ENCODE results near the gene CINP. TPM values are rescaled to one million over a fixed set of nuclear protein-coding genes. Genes with fewer than 3 reads are reported as not detected.

The CINP gene
- total and polyA plus RNA-seq, 2 of the 13 experiments (the other 11 are each of a cell fraction or from before 2014, with no cell fraction given): 32.8 to 42.8 TPM

DNA sequence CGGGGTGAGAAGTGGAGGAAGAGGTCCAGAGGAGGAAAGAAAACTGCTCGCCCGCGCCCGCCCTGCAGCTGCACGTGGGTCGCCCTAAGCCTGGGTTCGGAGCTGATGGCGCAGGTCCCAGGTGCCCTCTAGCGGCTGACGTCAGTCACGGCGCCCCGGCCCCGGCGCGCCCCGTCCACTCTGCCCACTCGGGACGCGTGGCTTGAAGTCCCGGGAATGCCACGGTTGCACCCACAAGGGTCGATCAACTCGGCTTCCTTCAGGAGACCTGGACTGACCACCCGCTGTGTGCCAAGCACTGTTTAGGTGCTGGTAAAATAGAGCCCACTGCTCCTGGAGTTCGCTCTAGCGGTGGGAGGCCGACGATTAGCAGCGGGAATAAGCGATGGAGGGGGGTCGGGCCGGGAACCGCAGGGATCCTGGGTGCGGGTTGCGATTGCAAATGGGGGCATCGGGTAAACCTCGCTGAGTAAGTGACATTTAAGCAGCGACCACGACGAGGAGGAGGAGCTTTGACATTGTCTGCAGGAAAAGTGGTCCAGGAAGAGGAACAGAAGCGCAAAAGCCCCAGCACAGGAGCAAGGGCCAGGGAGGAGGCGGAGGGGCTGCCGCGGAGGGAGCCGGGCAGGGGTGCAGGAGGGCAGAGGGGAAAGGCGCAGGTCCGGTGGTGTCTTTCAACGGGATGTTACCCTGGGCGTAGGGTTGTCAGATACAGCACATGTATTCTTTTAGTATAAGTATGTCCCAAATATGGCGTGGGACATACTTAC is 48.3 kb downstream of the CINP start (continued):
- peak; percentile 47; the same call in 1 of the 2 replicates for TF ChIP-seq ZNF776 (CRISPR knock-in tag; IDR thresholded peaks at IDR 0.05)
- TF ChIP-seq GATA4 (IDR thresholded peaks at IDR 0.05; ENCODE audit: borderline replicate concordance, low read depth): no peak
- TF ChIP-seq SETDB1 (CRISPR knock-in tag; IDR thresholded peaks at IDR 0.05; ENCODE audit: borderline replicate concordance): no peak
- 0 out of 2 replicates have a peak, but pooled peaks have one; percentile 72 for TF ChIP-seq ZNF224 (CRISPR knock-in tag; IDR thresholded peaks at IDR 0.05)
- no peak for TF ChIP-seq ZNF790 (CRISPR knock-in tag; IDR thresholded peaks at IDR 0.05; ENCODE audit: borderline replicate concordance)
- TF ChIP-seq, protein P1, sequence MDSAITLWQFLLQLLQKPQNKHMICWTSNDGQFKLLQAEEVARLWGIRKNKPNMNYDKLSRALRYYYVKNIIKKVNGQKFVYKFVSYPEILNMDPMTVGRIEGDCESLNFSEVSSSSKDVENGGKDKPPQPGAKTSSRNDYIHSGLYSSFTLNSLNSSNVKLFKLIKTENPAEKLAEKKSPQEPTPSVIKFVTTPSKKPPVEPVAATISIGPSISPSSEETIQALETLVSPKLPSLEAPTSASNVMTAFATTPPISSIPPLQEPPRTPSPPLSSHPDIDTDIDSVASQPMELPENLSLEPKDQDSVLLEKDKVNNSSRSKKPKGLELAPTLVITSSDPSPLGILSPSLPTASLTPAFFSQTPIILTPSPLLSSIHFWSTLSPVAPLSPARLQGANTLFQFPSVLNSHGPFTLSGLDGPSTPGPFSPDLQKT (CRISPR knock-in tag; IDR thresholded peaks at IDR 0.05; ENCODE audit: borderline replicate concordance): no peak
- TF ChIP-seq, protein P2, sequence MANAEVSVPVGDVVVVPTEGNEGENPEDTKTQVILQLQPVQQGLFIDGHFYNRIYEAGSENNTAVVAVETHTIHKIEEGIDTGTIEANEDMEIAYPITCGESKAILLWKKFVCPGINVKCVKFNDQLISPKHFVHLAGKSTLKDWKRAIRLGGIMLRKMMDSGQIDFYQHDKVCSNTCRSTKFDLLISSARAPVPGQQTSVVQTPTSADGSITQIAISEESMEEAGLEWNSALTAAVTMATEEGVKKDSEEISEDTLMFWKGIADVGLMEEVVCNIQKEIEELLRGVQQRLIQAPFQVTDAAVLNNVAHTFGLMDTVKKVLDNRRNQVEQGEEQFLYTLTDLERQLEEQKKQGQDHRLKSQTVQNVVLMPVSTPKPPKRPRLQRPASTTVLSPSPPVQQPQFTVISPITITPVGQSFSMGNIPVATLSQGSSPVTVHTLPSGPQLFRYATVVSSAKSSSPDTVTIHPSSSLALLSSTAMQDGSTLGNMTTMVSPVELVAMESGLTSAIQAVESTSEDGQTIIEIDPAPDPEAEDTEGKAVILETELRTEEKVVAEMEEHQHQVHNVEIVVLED (CRISPR knock-in tag; IDR thresholded peaks at IDR 0.05; ENCODE audit: borderline replicate concordance): peak; percentile 65
- no peak for TF ChIP-seq EP300 (IDR thresholded peaks at IDR 0.05; ENCODE audit: low read depth in 2 of 2, low read length in 2 of 2)
- TF ChIP-seq EP300 (CRISPR knock-in tag; IDR thresholded peaks at IDR 0.05; ENCODE audit: borderline replicate concordance): no peak
- no peak for TF ChIP-seq MED8 (CRISPR knock-in tag; IDR thresholded peaks at IDR 0.05; ENCODE audit: insufficient replicate concordance)
- TF ChIP-seq BRD4 (CRISPR knock-in tag; IDR thresholded peaks at IDR 0.05): peak; percentile 81
- no peak for TF ChIP-seq WIZ (CRISPR knock-in tag; IDR thresholded peaks at IDR 0.05)
- TF ChIP-seq ZNF530 (CRISPR knock-in tag; IDR thresholded peaks at IDR 0.05; ENCODE audit: low read depth): no peak
- TF ChIP-seq ZSCAN21 (CRISPR knock-in tag; IDR thresholded peaks at IDR 0.05; ENCODE audit: borderline replicate concordance): 0 out of 2 replicates have a peak, but pooled peaks have one; percentile 47
- 0 out of 2 replicates have a peak, but pooled peaks have one; percentile 22 for TF ChIP-seq ZNF678 (CRISPR knock-in tag; IDR thresholded peaks at IDR 0.05)
- 0 out of 2 replicates have a peak, but pooled peaks have one; percentile 17 for TF ChIP-seq ZNF546 (CRISPR knock-in tag; conservative IDR thresholded peaks at IDR 0.05)
- TF ChIP-seq, protein P3, sequence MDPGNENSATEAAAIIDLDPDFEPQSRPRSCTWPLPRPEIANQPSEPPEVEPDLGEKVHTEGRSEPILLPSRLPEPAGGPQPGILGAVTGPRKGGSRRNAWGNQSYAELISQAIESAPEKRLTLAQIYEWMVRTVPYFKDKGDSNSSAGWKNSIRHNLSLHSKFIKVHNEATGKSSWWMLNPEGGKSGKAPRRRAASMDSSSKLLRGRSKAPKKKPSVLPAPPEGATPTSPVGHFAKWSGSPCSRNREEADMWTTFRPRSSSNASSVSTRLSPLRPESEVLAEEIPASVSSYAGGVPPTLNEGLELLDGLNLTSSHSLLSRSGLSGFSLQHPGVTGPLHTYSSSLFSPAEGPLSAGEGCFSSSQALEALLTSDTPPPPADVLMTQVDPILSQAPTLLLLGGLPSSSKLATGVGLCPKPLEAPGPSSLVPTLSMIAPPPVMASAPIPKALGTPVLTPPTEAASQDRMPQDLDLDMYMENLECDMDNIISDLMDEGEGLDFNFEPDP (CRISPR knock-in tag; conservative IDR thresholded peaks at IDR 0.05): no peak
- no peak for TF ChIP-seq SOX6 (IDR thresholded peaks at IDR 0.05)
- TF ChIP-seq SOX6 (CRISPR knock-in tag; IDR thresholded peaks at IDR 0.05): peak; percentile 59; the same call in 1 of the 2 replicates
- TF ChIP-seq, protein P4, sequence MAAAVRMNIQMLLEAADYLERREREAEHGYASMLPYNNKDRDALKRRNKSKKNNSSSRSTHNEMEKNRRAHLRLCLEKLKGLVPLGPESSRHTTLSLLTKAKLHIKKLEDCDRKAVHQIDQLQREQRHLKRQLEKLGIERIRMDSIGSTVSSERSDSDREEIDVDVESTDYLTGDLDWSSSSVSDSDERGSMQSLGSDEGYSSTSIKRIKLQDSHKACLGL (CRISPR knock-in tag; IDR thresholded peaks at IDR 0.05): peak; percentile 85; the same call in 1 of the 2 replicates
- TF ChIP-seq, protein P5, sequence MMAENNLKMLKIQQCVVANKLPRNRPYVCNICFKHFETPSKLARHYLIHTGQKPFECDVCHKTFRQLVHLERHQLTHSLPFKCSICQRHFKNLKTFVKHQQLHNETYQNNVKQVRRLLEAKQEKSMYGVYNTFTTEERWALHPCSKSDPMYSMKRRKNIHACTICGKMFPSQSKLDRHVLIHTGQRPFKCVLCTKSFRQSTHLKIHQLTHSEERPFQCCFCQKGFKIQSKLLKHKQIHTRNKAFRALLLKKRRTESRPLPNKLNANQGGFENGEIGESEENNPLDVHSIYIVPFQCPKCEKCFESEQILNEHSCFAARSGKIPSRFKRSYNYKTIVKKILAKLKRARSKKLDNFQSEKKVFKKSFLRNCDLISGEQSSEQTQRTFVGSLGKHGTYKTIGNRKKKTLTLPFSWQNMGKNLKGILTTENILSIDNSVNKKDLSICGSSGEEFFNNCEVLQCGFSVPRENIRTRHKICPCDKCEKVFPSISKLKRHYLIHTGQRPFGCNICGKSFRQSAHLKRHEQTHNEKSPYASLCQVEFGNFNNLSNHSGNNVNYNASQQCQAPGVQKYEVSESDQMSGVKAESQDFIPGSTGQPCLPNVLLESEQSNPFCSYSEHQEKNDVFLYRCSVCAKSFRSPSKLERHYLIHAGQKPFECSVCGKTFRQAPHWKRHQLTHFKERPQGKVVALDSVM (CRISPR knock-in tag; IDR thresholded peaks at IDR 0.05): peak; percentile 56; the same call in 1 of the 2 replicates
- TF ChIP-seq, protein P6, sequence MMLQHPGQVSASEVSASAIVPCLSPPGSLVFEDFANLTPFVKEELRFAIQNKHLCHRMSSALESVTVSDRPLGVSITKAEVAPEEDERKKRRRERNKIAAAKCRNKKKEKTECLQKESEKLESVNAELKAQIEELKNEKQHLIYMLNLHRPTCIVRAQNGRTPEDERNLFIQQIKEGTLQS (CRISPR knock-in tag; IDR thresholded peaks at IDR 0.05): no peak
